A549 (cell line): ENCODE data around the gene COL26A1.

Source experiments
- EP300 ChIP-seq, 2 experiments: fragments of >200 bp; sonication (Bioruptor Twin); formaldehyde crosslinking; IDR thresholded peaks; 2 replicates in 1 of 2; 3 replicates in 1 of 2; pipeline ENCODE4 v1.6.1; 2016 to 2017
- TF ChIP-seq, protein P1 (sequence below): fragments of >200 bp; sonication (Bioruptor Twin); formaldehyde crosslinking; IDR thresholded peaks from 3 replicates; pipeline ENCODE4 v1.5.1; 2016

DNA sequence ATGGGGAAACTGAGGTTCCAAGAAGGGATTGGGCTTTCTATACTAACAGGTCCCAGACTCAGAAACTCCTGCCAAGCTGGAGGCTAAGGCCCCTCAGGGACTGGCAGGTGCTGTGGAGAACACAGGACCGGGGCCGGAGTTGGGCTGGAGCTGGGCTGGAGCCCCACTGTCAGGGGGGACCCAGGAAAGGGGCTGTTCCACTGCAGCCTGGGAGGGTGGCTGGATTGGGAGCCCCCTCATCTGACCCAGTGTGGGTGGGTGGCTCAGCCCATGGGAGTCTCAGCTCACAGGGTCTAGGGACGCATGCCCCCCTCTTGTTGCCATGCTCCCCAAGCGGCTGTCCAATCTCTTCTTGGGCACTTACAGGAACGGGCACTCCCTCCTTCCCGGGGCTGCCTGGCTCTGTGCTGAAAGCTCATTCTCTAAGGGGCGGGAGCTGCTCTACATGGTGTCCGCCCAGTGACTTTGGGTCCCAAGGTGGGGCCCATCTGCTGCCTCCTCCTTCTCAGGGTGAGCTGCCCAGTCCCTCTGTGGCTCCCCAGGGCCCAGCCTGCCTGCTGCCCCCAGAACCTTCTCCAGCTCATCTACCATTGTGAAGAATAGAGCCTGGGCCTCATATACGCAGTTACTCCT, 139.9 kb downstream of the COL26A1 start:
- TF ChIP-seq, protein P1, sequence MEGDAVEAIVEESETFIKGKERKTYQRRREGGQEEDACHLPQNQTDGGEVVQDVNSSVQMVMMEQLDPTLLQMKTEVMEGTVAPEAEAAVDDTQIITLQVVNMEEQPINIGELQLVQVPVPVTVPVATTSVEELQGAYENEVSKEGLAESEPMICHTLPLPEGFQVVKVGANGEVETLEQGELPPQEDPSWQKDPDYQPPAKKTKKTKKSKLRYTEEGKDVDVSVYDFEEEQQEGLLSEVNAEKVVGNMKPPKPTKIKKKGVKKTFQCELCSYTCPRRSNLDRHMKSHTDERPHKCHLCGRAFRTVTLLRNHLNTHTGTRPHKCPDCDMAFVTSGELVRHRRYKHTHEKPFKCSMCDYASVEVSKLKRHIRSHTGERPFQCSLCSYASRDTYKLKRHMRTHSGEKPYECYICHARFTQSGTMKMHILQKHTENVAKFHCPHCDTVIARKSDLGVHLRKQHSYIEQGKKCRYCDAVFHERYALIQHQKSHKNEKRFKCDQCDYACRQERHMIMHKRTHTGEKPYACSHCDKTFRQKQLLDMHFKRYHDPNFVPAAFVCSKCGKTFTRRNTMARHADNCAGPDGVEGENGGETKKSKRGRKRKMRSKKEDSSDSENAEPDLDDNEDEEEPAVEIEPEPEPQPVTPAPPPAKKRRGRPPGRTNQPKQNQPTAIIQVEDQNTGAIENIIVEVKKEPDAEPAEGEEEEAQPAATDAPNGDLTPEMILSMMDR: no peak
- no peak for TF ChIP-seq EP300 (IDR thresholded peaks at IDR 0.05)
